ENCODE measurements around the gene NOD1.

Gene NOD1

DNA sequence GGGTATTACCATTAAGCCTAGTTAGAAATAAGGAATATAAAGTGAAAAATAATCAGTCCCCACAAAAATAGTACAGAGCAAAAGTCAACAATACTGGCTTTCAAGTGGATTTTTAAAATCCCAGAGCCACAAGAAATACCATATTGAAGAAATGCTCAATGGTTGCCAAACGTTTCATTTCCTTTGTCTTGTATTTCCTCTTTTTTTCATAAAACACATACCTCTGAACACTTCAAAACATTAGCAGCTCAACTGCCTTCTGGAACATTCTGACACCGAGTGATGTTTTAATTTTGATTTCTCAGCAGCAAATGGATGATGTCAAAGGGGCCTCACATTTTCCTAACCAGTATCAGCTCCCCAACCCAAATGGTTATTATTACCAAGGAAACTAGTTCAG is 10.5 kb downstream of the NOD1 start:
- H3K27ac ChIP-seq, result no peak overlapping the region
- TF ChIP-seq, protein P1, sequence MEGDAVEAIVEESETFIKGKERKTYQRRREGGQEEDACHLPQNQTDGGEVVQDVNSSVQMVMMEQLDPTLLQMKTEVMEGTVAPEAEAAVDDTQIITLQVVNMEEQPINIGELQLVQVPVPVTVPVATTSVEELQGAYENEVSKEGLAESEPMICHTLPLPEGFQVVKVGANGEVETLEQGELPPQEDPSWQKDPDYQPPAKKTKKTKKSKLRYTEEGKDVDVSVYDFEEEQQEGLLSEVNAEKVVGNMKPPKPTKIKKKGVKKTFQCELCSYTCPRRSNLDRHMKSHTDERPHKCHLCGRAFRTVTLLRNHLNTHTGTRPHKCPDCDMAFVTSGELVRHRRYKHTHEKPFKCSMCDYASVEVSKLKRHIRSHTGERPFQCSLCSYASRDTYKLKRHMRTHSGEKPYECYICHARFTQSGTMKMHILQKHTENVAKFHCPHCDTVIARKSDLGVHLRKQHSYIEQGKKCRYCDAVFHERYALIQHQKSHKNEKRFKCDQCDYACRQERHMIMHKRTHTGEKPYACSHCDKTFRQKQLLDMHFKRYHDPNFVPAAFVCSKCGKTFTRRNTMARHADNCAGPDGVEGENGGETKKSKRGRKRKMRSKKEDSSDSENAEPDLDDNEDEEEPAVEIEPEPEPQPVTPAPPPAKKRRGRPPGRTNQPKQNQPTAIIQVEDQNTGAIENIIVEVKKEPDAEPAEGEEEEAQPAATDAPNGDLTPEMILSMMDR (conservative IDR thresholded peaks at IDR 0.05), result no peak

DNA sequence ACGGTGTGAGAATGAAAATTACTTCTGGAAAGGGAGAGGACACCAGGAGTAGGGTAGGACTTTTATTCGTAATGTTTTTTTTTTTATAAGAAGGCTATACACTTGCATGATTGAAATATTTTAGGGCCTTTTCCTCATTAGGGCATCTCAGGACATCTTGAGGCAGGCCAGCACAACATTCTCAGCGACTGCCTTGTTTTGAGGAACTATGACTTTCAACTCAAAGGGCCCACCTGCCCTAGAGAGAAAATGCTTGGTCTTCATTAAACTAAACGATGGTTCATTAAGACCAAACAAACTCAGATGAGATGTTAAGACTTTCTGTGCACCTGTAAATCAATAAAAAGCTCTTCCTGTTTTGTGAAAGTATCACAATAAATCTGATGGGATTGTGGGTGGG is 11.3 kb downstream of the NOD1 start:
- H3K27ac ChIP-seq, result no peak overlapping the region
- TF ChIP-seq, protein P1 (conservative IDR thresholded peaks at IDR 0.05), result no peak

DNA sequence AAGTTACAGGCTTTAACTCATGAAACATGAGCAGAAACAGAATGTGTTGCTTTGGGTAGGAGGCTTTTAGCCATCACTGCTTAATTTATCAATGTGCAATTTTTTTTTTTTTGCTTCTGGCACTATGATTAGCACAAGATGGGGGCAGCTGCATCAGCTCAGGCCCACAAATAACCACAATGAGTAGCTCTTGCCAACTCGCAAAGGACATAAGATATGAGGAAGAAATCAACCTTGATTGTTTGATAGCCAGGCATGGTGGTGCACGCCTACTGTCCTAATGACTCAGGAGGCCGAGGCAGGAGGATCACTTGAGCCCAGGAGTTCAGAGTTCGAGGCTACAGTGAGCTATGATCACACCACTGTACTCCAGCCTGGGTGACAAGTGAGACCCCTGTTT is 12.3 kb downstream of the NOD1 start:
- no peak overlapping the region for H3K27ac ChIP-seq
- TF ChIP-seq, protein P1 (conservative IDR thresholded peaks at IDR 0.05), result no peak

DNA sequence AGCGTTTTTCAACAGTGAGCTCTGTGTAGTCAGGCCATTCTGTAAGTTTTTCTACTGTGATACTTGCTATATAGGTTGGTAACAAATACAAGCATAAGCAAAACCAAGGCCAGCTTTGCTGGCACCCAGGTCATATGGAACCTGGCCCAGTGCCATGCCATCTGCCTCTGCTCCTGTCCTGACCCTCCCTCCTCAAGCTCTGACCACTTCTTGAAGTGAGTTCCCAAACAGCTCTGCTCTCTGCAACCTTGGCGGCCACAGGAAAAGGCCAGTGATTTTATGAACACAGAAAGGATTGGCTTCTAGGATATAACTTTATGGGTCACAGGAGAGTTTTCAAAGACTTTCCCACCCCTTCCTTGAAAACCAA is 12.8 kb downstream of the NOD1 start:
- H3K27ac ChIP-seq, result no peak overlapping the region
- TF ChIP-seq, protein P1 (conservative IDR thresholded peaks at IDR 0.05), result no peak

DNA sequence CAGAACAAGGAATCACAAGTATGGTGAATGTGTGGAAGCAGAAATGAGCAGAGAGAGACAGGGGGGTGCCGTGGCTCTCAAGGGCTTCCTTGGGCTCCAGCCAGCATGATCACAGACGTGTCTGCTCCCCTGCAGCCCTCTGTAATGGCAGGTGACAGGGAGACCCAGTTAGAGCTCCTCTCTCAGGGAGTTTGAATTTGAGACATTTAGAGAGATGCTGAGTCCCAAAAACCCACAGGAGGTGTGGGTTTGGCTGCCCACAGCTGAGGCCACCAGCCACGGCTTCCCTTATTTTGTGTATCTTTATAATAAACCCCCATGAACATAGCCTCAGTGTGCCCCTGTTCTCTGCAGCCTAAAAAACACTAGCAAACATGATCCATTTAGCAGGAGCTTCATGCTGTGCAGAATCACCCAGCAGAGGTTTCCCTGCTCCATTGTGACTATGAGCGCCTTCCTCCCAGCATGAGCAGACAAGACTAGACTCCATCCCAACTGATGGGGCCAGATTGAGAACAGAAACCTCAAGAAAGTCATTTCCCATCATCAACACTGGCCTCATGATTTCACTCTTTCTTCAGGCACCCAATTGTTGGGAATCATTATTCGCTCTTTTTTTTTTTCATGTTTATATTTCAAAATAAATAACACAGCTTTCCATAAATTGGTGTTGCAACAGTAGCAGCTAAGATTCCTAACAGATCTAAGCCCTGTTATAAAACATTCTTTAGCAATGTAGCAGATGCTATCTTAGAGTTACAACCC is 13.4 kb downstream of the NOD1 start:
- TF ChIP-seq, protein P1 (conservative IDR thresholded peaks at IDR 0.05), result no peak

DNA sequence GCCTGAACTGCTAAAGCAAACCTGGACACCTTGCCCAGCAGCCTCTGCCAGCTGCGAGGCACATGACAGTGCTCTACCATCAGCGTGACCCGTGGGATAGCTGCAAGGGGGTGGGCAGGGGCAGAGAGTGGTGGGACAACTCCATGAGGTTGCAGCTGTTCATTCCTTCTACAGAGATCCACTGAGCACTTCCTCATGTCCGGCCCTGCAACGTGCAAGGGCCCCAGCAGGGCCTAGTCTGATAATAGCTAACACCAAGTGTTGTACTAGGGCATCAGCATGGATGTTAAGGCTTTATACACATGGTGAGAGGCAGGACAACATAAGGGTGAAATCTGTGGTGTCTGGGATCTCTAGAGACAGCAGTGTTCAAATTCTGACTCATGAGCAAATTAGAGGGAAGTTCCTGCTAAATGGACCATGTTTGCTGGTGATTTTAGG is 14.3 kb downstream of the NOD1 start:
- no peak overlapping the region for H3K27ac ChIP-seq
- TF ChIP-seq, protein P1 (conservative IDR thresholded peaks at IDR 0.05), result no peak

More for the DNA sequence above, 13.4 kb downstream of the NOD1 start:
- H3K27ac ChIP-seq, result no peak overlapping the region

DNA sequence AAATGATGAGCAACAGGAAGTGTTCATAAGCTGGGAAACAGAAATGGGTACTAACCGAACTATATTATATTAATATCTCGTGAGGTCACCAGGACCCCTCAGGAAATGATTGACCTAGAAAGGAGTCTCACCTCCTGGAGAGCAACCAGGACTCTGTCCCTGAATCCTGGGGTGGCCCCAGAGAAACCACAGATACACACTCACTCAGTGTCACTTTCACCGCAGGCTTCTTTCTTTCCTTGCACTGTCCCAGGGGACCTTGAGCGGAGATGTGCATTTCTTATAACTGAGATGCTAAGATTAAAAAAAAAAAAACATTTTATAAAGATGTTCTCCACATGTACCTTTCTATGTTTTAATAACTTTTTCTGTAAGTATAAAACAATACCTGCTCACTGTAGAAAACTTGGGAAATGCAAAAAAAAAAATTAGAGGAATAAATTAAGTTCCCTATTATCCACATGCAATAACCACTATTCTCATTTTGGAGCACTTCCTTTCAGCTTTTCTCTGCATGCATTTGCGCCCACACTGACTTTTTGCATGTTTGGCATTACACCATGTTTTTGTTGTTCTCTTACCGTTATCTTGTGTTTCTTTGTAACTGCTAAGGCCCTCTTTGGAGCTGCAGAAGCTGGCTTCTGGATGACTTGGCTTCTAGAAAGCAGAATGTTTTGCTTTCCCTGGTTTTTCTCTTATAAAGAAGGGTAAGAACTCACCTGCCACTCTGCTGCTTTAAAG is 15.0 kb downstream of the NOD1 start:
- TF ChIP-seq, protein P1 (conservative IDR thresholded peaks at IDR 0.05), result no peak
- no peak overlapping the region for H3K27ac ChIP-seq

Measured in VCaP (cell line).